ENCODE measurements around the gene LBX2.

GRCh38 chr2:74528600-74529356, 29.4 kb upstream of the LBX2 start:
- no peak for TF ChIP-seq CTCF (IDR thresholded peaks at IDR 0.05)
- TF ChIP-seq POLR2A (IDR thresholded peaks at IDR 0.05) = no peak
